ENCODE measurements around the gene P2RY11.
A peak's percentile ranks its signal among the peaks of the same experiment; 100 is the strongest.

P2RY11 gene

GRCh38 chr19:10107817-10108367, 3.6 kb upstream of the P2RY11 start:
- Histone ChIP-seq H3K4me3 (ENCODE audit: low read length) (peak overlapping the region; percentile 93), H3K27me3 (replicated peaks; ENCODE audit: control insufficient read depth, insufficient read depth, low read length) (no peaks in the 10 kb centered on the region), H3K9me3 (ENCODE audit: control insufficient read depth, low read length) (no peaks in the 10 kb centered on the region), H3K9ac (ENCODE audit: low read length) (peak overlapping the region; percentile 94), H3K36me3 (ENCODE audit: control insufficient read depth, insufficient read depth, low read length, severe bottlenecking) (peaks cover 43% of the 10 kb centered on the region), H3K4me1 (ENCODE audit: control insufficient read depth, insufficient read depth, low read length) (peaks cover 19% of the 10 kb centered on the region)
- DNase-seq (ENCODE audit: low read depth): no peak

- Histone ChIP-seq H3K9me3 (ENCODE audit: control insufficient read depth, low read length) (no peaks in the 10 kb centered on the region), H3K4me1 (ENCODE audit: control insufficient read depth, insufficient read depth, low read length) (peaks cover 19% of the 10 kb centered on the region), H3K4me3 (ENCODE audit: low read length) (no peak overlapping the region), H3K36me3 (ENCODE audit: control insufficient read depth, insufficient read depth, low read length, severe bottlenecking) (peaks cover 44% of the 10 kb centered on the region), H3K27me3 (replicated peaks; ENCODE audit: control insufficient read depth, insufficient read depth, low read length) (no peaks in the 10 kb centered on the region), H3K9ac (ENCODE audit: low read length) (no peak overlapping the region)
- no peak for DNase-seq (ENCODE audit: low read depth)
These were observed 2.0 kb upstream of the P2RY11 start for GRCh38 chr19:10109528-10109927.

GRCh38 chr19:10110076-10110971, 1.2 kb upstream of the P2RY11 start:
- peaks cover 19% of the 10 kb centered on the region for H3K4me1 ChIP-seq (ENCODE audit: control insufficient read depth, insufficient read depth, low read length)
- H3K4me3 ChIP-seq (ENCODE audit: low read length): no peak overlapping the region
- H3K27me3 ChIP-seq (replicated peaks; ENCODE audit: control insufficient read depth, insufficient read depth, low read length): no peaks in the 10 kb centered on the region
- no peak for DNase-seq (ENCODE audit: low read depth)
- H3K36me3 ChIP-seq (ENCODE audit: control insufficient read depth, insufficient read depth, low read length, severe bottlenecking): peaks cover 48% of the 10 kb centered on the region
- no peak overlapping the region for H3K9ac ChIP-seq (ENCODE audit: low read length)
- no peaks in the 10 kb centered on the region for H3K9me3 ChIP-seq (ENCODE audit: control insufficient read depth, low read length)

GRCh38 chr19:10110972-10111317, 548 bp upstream of the P2RY11 start:
- peaks cover 54% of the 10 kb centered on the region for H3K36me3 ChIP-seq (ENCODE audit: control insufficient read depth, insufficient read depth, low read length, severe bottlenecking)

GRCh38 chr19:10112037-10112761, 706 bp downstream of the P2RY11 start:
- Histone ChIP-seq H3K9ac (ENCODE audit: low read length) (no peak overlapping the region), H3K4me1 (ENCODE audit: control insufficient read depth, insufficient read depth, low read length) (peaks cover 15% of the 10 kb centered on the region), H3K36me3 (ENCODE audit: control insufficient read depth, insufficient read depth, low read length, severe bottlenecking) (peaks cover 67% of the 10 kb centered on the region), H3K4me3 (ENCODE audit: low read length) (no peak overlapping the region), H3K27me3 (replicated peaks; ENCODE audit: control insufficient read depth, insufficient read depth, low read length) (no peaks in the 10 kb centered on the region), H3K9me3 (ENCODE audit: control insufficient read depth, low read length) (no peaks in the 10 kb centered on the region)
- DNase-seq (ENCODE audit: low read depth): no peak

More at GRCh38 chr19:10110972-10111317, 548 bp upstream of the P2RY11 start:
- H3K27me3 ChIP-seq (replicated peaks; ENCODE audit: control insufficient read depth, insufficient read depth, low read length): no peaks in the 10 kb centered on the region
- no peak for DNase-seq (ENCODE audit: low read depth)
- peaks cover 19% of the 10 kb centered on the region for H3K4me1 ChIP-seq (ENCODE audit: control insufficient read depth, insufficient read depth, low read length)
- no peaks in the 10 kb centered on the region for H3K9me3 ChIP-seq (ENCODE audit: control insufficient read depth, low read length)
- H3K9ac ChIP-seq (ENCODE audit: low read length): no peak overlapping the region
- no peak overlapping the region for H3K4me3 ChIP-seq (ENCODE audit: low read length)

- DNase-seq (ENCODE audit: low read depth): peak; percentile 55
- H3K4me3 ChIP-seq (ENCODE audit: low read length): no peak overlapping the region
- H3K9me3 ChIP-seq (ENCODE audit: control insufficient read depth, low read length): no peaks in the 10 kb centered on the region
- H3K4me1 ChIP-seq (ENCODE audit: control insufficient read depth, insufficient read depth, low read length): peaks cover 9% of the 10 kb centered on the region
- peak overlapping the region; percentile 37 for H3K9ac ChIP-seq (ENCODE audit: low read length)
- H3K27me3 ChIP-seq (replicated peaks; ENCODE audit: control insufficient read depth, insufficient read depth, low read length): no peaks in the 10 kb centered on the region
- H3K36me3 ChIP-seq (ENCODE audit: control insufficient read depth, insufficient read depth, low read length, severe bottlenecking): peaks cover 67% of the 10 kb centered on the region
These were observed 1.6 kb downstream of the P2RY11 start for GRCh38 chr19:10112895-10113591.

- Histone ChIP-seq H3K9me3 (ENCODE audit: control insufficient read depth, low read length) (no peaks in the 10 kb centered on the region), H3K36me3 (ENCODE audit: control insufficient read depth, insufficient read depth, low read length, severe bottlenecking) (peaks cover 67% of the 10 kb centered on the region), H3K27me3 (replicated peaks; ENCODE audit: control insufficient read depth, insufficient read depth, low read length) (no peaks in the 10 kb centered on the region), H3K9ac (ENCODE audit: low read length) (peak overlapping the region; percentile 37), H3K4me1 (ENCODE audit: control insufficient read depth, insufficient read depth, low read length) (peaks cover 10% of the 10 kb centered on the region), H3K4me3 (ENCODE audit: low read length) (no peak overlapping the region)
- no peak for DNase-seq (ENCODE audit: low read depth)
These were observed 2.1 kb downstream of the P2RY11 start for GRCh38 chr19:10113592-10113963.

GRCh38 chr19:10113964-10114650, 2.6 kb downstream of the P2RY11 start:
- no peaks in the 10 kb centered on the region for H3K27me3 ChIP-seq (replicated peaks; ENCODE audit: control insufficient read depth, insufficient read depth, low read length)
- H3K36me3 ChIP-seq (ENCODE audit: control insufficient read depth, insufficient read depth, low read length, severe bottlenecking): peaks cover 63% of the 10 kb centered on the region
- H3K9me3 ChIP-seq (ENCODE audit: control insufficient read depth, low read length): no peaks in the 10 kb centered on the region
- no peak for DNase-seq (ENCODE audit: low read depth)
- H3K4me1 ChIP-seq (ENCODE audit: control insufficient read depth, insufficient read depth, low read length): peaks cover 16% of the 10 kb centered on the region
- no peak overlapping the region for H3K4me3 ChIP-seq (ENCODE audit: low read length)
- no peak overlapping the region for H3K9ac ChIP-seq (ENCODE audit: low read length)

- no peak overlapping the region for H3K9ac ChIP-seq (ENCODE audit: low read length)
- no peaks in the 10 kb centered on the region for H3K27me3 ChIP-seq (replicated peaks; ENCODE audit: control insufficient read depth, insufficient read depth, low read length)
- H3K4me1 ChIP-seq (ENCODE audit: control insufficient read depth, insufficient read depth, low read length): peaks cover 17% of the 10 kb centered on the region
- H3K36me3 ChIP-seq (ENCODE audit: control insufficient read depth, insufficient read depth, low read length, severe bottlenecking): peaks cover 56% of the 10 kb centered on the region
- no peak for DNase-seq (ENCODE audit: low read depth)
- H3K4me3 ChIP-seq (ENCODE audit: low read length): no peak overlapping the region
- H3K9me3 ChIP-seq (ENCODE audit: control insufficient read depth, low read length): no peaks in the 10 kb centered on the region
These were observed 3.3 kb downstream of the P2RY11 start for GRCh38 chr19:10114651-10115391.

GRCh38 chr19:10115392-10116084, 4.0 kb downstream of the P2RY11 start:
- no peaks in the 10 kb centered on the region for H3K9me3 ChIP-seq (ENCODE audit: control insufficient read depth, low read length)
- no peaks in the 10 kb centered on the region for H3K27me3 ChIP-seq (replicated peaks; ENCODE audit: control insufficient read depth, insufficient read depth, low read length)
- peaks cover 20% of the 10 kb centered on the region for H3K4me1 ChIP-seq (ENCODE audit: control insufficient read depth, insufficient read depth, low read length)
- no peak overlapping the region for H3K9ac ChIP-seq (ENCODE audit: low read length)
- DNase-seq (ENCODE audit: low read depth): no peak
- H3K4me3 ChIP-seq (ENCODE audit: low read length): no peak overlapping the region
- H3K36me3 ChIP-seq (ENCODE audit: control insufficient read depth, insufficient read depth, low read length, severe bottlenecking): peaks cover 49% of the 10 kb centered on the region
